Gastrocnemius medialis (tissue), 4 donors: ENCODE results near the gene CNTRL. TPM values are rescaled to one million over a fixed set of nuclear protein-coding genes. Genes with fewer than 3 reads are reported as not detected.
"Not testable (repeated sequence)": the region's sequence is repeated elsewhere in the genome, so short reads cannot be mapped to it uniquely, and the experiment has no call there.

Source experiments
- ATAC-seq, 2 donors: fragments of 150-250 bp; one replicate each; pipeline ENCODE4 v1.9.1; 2016
- DNase-seq, 2 donors: peaks; one replicate each; pipeline ENCODE4 v3.0.0-alpha.2; 2019
- H3K27ac ChIP-seq, 4 donors: fragments of 200-600 bp; sonication (generic); 1 replicate in 1 of 4; 2 replicates in 3 of 4; pipeline ENCODE4 v1.5.1; 2016 to 2018; ENCODE audit warnings: mild to moderate bottlenecking in 2 of 4, moderate library complexity in 1 of 4
- H3K27me3 ChIP-seq, 3 donors: fragments of 200-600 bp; sonication (generic) in 2 of 3; 1 replicate in 1 of 3; 2 replicates in 2 of 3; pipeline versions ENCODE4 v1.5.1 to v1.6.0; 2016 to 2019; ENCODE audit warnings: mild to moderate bottlenecking in 1 of 3, moderate library complexity in 1 of 3
- H3K36me3 ChIP-seq, 2 donors: fragments of 200-600 bp; sonication (generic) in 1 of 2; one replicate each; pipeline ENCODE4 v1.5.1; 2017 to 2018
- H3K4me1 ChIP-seq, 2 donors: fragments of 200-600 bp; sonication (generic) in 1 of 2; one replicate each; pipeline ENCODE4 v1.5.1; 2016 to 2017; ENCODE audit warnings: mild to moderate bottlenecking in 2 of 2
- H3K4me3 ChIP-seq, 4 donors: fragments of 200-600 bp; sonication (generic) in 3 of 4; 1 replicate in 1 of 4; 2 replicates in 3 of 4; pipeline ENCODE4 v1.5.1; 2016 to 2019; ENCODE audit warnings: mild to moderate bottlenecking in 2 of 4
- H3K9me3 ChIP-seq, 3 donors: fragments of 200-600 bp; sonication (generic) in 2 of 3; 1 replicate in 1 of 3; 2 replicates in 2 of 3; pipeline ENCODE4 v1.5.1; 2016 to 2019
- POLR2A ChIP-seq, 2 donors: fragments of 450-650 bp; IDR thresholded peaks; one replicate each; pipeline ENCODE4 v1.6.1; 2017; ENCODE audit warnings: antibody characterized with exemption in 2 of 2, mild to moderate bottlenecking in 2 of 2, moderate library complexity in 2 of 2
- in situ Hi-C, 4 donors: fragments of 200-750 bp; cut with MboI; loops; one replicate each; pipeline versions ENCODE4 v1.15.0 to v1.8.0; 2017; ENCODE audit warnings: low sequenced_read_pairs in 4 of 4
- intact Hi-C: fragments of 100-400 bp; cut with DNase I; formaldehyde crosslinking; loops from one replicate; pipeline ENCODE4 v1.15.1; 2023; ENCODE audit warnings: low total_unique reads
- total RNA-seq, 4 donors: library from RNA; depleted of rRNA; stranded (reverse); fragments of >200 nt; gene quantifications; one replicate each; pipeline versions ENCODE4 v1.1.0 to v1.2.3, GENCODE V29; 2016
- TF ChIP-seq, protein P1 (sequence below), 5 experiments: fragments of 450-650 bp in 3 of 5; fragments of 200-600 bp in 2 of 5; sonication (generic) in 2 of 5; IDR thresholded peaks in 4 of 5; conservative IDR thresholded peaks in 1 of 5; 1 replicate in 4 of 5; 2 replicates in 1 of 5; pipeline ENCODE4 v1.5.1; 2016 to 2019; ENCODE audit warnings: antibody characterized with exemption in 5 of 5, mild to moderate bottlenecking in 3 of 5, moderate library complexity in 3 of 5

Gene CNTRL
- total RNA-seq, 4 donors from 2014 or later, result 1.0 to 3.2 (median 1.6) TPM

DNA sequence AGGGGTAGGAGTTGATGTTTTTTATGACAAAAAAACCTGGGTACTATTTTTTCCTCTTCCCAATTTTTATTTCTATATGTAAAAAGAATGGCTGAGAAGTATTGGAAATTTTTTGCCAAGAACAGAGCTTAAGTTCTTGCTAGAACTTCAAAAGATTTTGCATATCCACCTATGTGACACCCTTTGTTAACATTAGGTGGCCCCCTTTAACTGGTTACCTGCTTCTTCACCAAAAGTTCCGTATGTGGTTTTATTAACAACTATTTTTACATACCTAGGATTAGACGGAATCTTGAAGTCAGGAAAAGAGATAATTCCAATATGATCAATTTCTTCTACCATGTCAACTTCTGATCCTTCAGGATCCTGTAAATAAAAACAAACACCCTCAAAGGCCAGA is 40.2 kb upstream of the CNTRL start:
- Histone ChIP-seq H3K36me3 (no peaks in the 10 kb centered on the region), H3K9me3 (no peaks in the 10 kb centered on the region), H3K4me3 (no peak overlapping the region), H3K27me3 (no peaks in the 10 kb centered on the region), H3K27ac (no peak overlapping the region), H3K4me1 (no peaks in the 10 kb centered on the region)
- DNase-seq (no peak), ATAC-seq (no peak)
- no peak for TF ChIP-seq POLR2A (IDR thresholded peaks at IDR 0.05)
- TF ChIP-seq, protein P1, sequence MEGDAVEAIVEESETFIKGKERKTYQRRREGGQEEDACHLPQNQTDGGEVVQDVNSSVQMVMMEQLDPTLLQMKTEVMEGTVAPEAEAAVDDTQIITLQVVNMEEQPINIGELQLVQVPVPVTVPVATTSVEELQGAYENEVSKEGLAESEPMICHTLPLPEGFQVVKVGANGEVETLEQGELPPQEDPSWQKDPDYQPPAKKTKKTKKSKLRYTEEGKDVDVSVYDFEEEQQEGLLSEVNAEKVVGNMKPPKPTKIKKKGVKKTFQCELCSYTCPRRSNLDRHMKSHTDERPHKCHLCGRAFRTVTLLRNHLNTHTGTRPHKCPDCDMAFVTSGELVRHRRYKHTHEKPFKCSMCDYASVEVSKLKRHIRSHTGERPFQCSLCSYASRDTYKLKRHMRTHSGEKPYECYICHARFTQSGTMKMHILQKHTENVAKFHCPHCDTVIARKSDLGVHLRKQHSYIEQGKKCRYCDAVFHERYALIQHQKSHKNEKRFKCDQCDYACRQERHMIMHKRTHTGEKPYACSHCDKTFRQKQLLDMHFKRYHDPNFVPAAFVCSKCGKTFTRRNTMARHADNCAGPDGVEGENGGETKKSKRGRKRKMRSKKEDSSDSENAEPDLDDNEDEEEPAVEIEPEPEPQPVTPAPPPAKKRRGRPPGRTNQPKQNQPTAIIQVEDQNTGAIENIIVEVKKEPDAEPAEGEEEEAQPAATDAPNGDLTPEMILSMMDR (IDR thresholded peaks at IDR 0.05 in 4 of 5, conservative IDR thresholded peaks at IDR 0.05 in 1 of 5), result no peak
- intact Hi-C loops, result no loop called here
- in situ Hi-C loops, result no loop called here

DNA sequence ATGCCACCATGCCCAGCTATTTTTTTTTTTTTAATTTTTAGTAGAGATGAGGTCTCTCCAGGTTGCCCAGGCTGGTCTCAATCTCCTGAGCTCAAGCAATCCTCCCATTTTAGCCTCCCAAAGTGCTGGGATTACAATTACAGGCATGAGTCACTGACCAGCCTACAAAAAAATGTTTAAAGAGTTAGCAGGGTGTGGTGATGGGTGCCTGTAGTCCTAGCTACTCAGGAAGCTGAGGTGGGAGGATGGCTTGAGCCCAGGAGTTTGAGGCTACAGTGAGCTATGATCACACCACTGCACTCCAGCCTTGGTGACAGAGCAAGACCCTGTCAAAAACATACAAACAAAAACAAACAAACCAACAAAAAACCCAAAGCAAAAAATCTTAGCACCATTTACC is 39.0 kb upstream of the CNTRL start:
- in situ Hi-C loops, H3K36me3 ChIP-seq, ATAC-seq, H3K27me3 ChIP-seq, H3K4me3 ChIP-seq, H3K4me1 ChIP-seq, intact Hi-C loops, H3K27ac ChIP-seq, H3K9me3 ChIP-seq, DNase-seq: not testable (repeated sequence)

DNA sequence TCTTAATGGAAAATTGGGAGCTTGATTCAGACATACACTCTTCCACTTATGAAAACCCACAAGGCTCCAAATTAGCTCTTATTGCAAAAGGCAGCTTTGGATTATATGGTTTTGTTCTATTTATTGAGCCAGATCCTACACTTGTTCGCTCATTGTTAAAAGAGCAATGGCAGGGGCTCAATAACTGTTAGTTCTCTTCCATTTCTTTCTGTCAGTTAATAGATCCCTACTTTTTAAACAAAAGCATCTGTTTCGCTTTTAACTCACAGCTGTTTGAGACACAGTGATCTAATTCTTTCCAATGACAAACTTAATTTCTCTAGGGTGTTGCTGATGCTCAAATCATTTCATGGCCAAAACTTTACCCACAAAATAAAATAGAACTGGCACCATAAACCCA is 36.4 kb upstream of the CNTRL start:
- no peak overlapping the region for H3K27ac ChIP-seq

DNA sequence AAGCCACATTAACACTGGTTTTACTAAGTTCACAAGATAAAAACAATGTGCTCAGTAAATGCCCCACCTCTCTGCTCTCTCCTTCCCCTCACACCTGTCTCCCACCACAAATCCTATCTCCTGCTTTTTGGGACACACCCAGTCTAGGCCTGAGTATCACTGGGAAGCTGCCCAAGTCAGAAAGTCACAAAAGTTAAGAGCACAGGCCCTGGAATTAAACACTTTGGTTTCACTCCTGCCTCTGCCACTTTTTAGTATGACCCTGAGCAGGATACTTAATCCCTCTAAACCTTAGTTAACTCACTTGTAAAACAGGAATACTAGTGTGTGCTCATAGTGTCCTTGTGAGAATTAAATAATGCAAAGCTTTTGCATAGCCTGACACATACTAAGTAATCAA is 36.0 kb upstream of the CNTRL start:
- in situ Hi-C loops (no loop called here), intact Hi-C loops (no loop called here)
- Histone ChIP-seq H3K27ac (no peak overlapping the region), H3K4me1 (no peaks in the 10 kb centered on the region), H3K9me3 (no peaks in the 10 kb centered on the region), H3K36me3 (no peaks in the 10 kb centered on the region), H3K27me3 (no peaks in the 10 kb centered on the region), H3K4me3 (no peak overlapping the region)
- DNase-seq (no peak), ATAC-seq (no peak)
- TF ChIP-seq POLR2A (IDR thresholded peaks at IDR 0.05), result no peak
- TF ChIP-seq, protein P1 (IDR thresholded peaks at IDR 0.05 in 4 of 5, conservative IDR thresholded peaks at IDR 0.05 in 1 of 5), result no peak

More for the DNA sequence above, 36.4 kb upstream of the CNTRL start:
- no peak for TF ChIP-seq POLR2A (IDR thresholded peaks at IDR 0.05)
- TF ChIP-seq, protein P1 (IDR thresholded peaks at IDR 0.05 in 4 of 5, conservative IDR thresholded peaks at IDR 0.05 in 1 of 5), result no peak
- H3K36me3 ChIP-seq, result no peaks in the 10 kb centered on the region
- no peak overlapping the region for H3K4me3 ChIP-seq
- no peaks in the 10 kb centered on the region for H3K27me3 ChIP-seq
- H3K9me3 ChIP-seq, result no peaks in the 10 kb centered on the region
- intact Hi-C loops, result no loop called here
- no peaks in the 10 kb centered on the region for H3K4me1 ChIP-seq
- ATAC-seq (no peak), DNase-seq (no peak)
- in situ Hi-C loops, result no loop called here

DNA sequence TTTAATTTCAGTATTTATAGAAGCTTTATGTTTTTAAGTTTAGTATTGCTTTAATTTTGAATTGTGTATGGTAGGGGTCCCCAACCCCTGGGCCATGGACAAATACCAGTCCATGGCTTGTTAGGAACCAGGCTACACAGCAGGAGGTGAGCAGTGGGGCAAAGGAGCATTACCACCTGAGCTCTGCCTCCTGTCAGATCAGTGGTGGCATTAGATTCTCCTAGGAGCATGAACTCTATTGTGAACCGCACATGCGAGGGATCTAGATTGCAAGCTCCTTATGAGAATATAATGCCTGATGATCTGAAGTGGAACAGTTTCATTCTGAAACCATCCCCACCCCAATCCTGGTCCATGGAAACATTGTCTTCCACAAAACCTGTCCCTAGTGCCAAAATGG is 26.6 kb upstream of the CNTRL start:
- DNase-seq (no peak), ATAC-seq (no peak)
- no peaks in the 10 kb centered on the region for H3K9me3 ChIP-seq
- no peaks in the 10 kb centered on the region for H3K36me3 ChIP-seq
- no peaks in the 10 kb centered on the region for H3K27me3 ChIP-seq
- H3K27ac ChIP-seq, result no peak overlapping the region
- no peak overlapping the region for H3K4me3 ChIP-seq
- in situ Hi-C loops, result no loop called here
- intact Hi-C loops, result no loop called here
- TF ChIP-seq, protein P1 (IDR thresholded peaks at IDR 0.05 in 4 of 5, conservative IDR thresholded peaks at IDR 0.05 in 1 of 5), result no peak
- TF ChIP-seq POLR2A (IDR thresholded peaks at IDR 0.05), result no peak
- no peaks in the 10 kb centered on the region for H3K4me1 ChIP-seq
